Measurements from ENCODE around the gene ELK4.
A peak's percentile ranks its signal among the peaks of the same experiment; 100 is the strongest.

ELK4 gene

GRCh38 chr1:205663286-205663936 is 31.6 kb upstream of the ELK4 start:
- TF ChIP-seq ZFX (IDR thresholded peaks at IDR 0.05; ENCODE audit: borderline replicate concordance) (no peak), CTCF (IDR thresholded peaks at IDR 0.05) (no peak)
- H3K27ac ChIP-seq, result 0 out of 2 replicates have a peak overlapping the region, but pooled peaks have one; percentile 9

- H3K27ac ChIP-seq, result 0 out of 2 replicates have a peak overlapping the region, but pooled peaks have one; percentile 9
- TF ChIP-seq ZFX (IDR thresholded peaks at IDR 0.05; ENCODE audit: borderline replicate concordance) (no peak), CTCF (IDR thresholded peaks at IDR 0.05) (no peak)
Observed at GRCh38 chr1:205662791-205663190, 31.0 kb upstream of the ELK4 start.

- no peak for TF ChIP-seq CTCF (IDR thresholded peaks at IDR 0.05)
- TF ChIP-seq ZFX (IDR thresholded peaks at IDR 0.05; ENCODE audit: borderline replicate concordance), result no peak
- peak overlapping the region; percentile 25; the same call in 1 of the 2 replicates for H3K27ac ChIP-seq
Observed at GRCh38 chr1:205662135-205662738, 30.4 kb upstream of the ELK4 start.

GRCh38 chr1:205661429-205662134 is 29.8 kb upstream of the ELK4 start:
- TF ChIP-seq ZFX (IDR thresholded peaks at IDR 0.05; ENCODE audit: borderline replicate concordance) (no peak), CTCF (IDR thresholded peaks at IDR 0.05) (no peak)
- peak overlapping the region; percentile 25; the same call in 1 of the 2 replicates for H3K27ac ChIP-seq

GRCh38 chr1:205660361-205660760 is 28.6 kb upstream of the ELK4 start:
- TF ChIP-seq ZFX (IDR thresholded peaks at IDR 0.05; ENCODE audit: borderline replicate concordance) (no peak), CTCF (IDR thresholded peaks at IDR 0.05) (no peak)

GRCh38 chr1:205658943-205659581 is 27.3 kb upstream of the ELK4 start:
- TF ChIP-seq ZFX (IDR thresholded peaks at IDR 0.05; ENCODE audit: borderline replicate concordance) (no peak), CTCF (IDR thresholded peaks at IDR 0.05) (peak; percentile 96)

More at GRCh38 chr1:205660361-205660760, 28.6 kb upstream of the ELK4 start:
- no peak overlapping the region for H3K27ac ChIP-seq

More at GRCh38 chr1:205658943-205659581, 27.3 kb upstream of the ELK4 start:
- H3K27ac ChIP-seq, result peak overlapping the region; percentile 27

Measured in 22Rv1 (cell line).